Measurements from ENCODE around the gene MRPL45. TPM values are rescaled to one million over a fixed set of nuclear protein-coding genes. Genes with fewer than 3 reads are reported as not detected.

The MRPL45 gene
- total and polyA plus RNA-seq, 2 of the 13 experiments (the other 11 are each of a cell fraction or from before 2014, with no cell fraction given), result 89.5 to 157 TPM

DNA sequence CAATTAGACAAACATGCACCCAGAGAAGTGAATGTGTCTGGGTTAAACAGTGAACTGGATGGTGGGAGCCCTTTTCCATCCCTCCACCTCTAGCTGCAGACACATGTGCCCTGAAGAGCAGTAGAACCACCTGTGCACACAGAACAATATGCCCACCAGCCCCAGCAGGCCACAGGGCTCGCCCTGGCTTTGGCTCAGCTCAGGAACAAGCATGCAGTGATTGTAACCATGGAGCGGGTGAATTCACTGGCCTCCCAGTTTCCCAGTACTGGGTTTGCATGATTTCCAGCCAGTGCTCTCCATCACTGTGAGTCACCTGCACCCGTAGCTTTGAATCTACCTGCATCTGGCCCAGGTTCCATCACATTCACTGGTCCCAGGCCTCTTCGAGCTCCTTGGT is 41.6 kb downstream of the MRPL45 start:
- Histone ChIP-seq H3K4me1 (ENCODE audit: insufficient read depth, low read length) (peaks cover 6% of the 10 kb centered on the region; the same call in 1 of the 2 replicates), H3K9me3 (ENCODE audit: low read length) (no peaks in the 10 kb centered on the region), H4K20me1 (ENCODE audit: insufficient read depth, low read length) (no peaks in the 10 kb centered on the region), H3K9ac (ENCODE audit: insufficient read depth, low read depth, low read length) (no peak overlapping the region), H3K79me2 (ENCODE audit: insufficient read depth, low read length) (no peaks in the 10 kb centered on the region), H2AFZ (ENCODE audit: low read length) (no peak overlapping the region), H3K36me3 (replicated peaks in 1 of 2; ENCODE audit: control insufficient read depth in 1 of 2, insufficient read depth in 2 of 2, low read length in 2 of 2) (no peaks in the 10 kb centered on the region), H3K27ac (ENCODE audit: extremely low read length, insufficient read depth, low read length) (no peak overlapping the region), H3K27me3 (ENCODE audit: control insufficient read depth in 1 of 2, insufficient read depth in 2 of 2, low read length in 2 of 2) (peaks cover 12 to 50% of the 10 kb centered on the region in 2 experiments; a peak in 4 of 5 replicates), H3K4me3 (replicated peaks in 1 of 3; ENCODE audit: insufficient read depth in 1 of 3, low read depth in 2 of 3, low read length in 3 of 3) (no peak overlapping the region), H3K4me2 (ENCODE audit: low read depth, low read length) (no peak overlapping the region)
- in situ Hi-C loops (cut with HindIII; ENCODE audit: extremely low pct_ligation_motif_present, low pct_unique_long_range_greater_than_20kb), result loop anchor here (5.0 kb wide), 1 partner anchor 154 kb away; no protein-coding TSS in a partner anchor
- 23% methylated on average over 4 of the region's 4 CpGs for WGBS (ENCODE audit: low lambda C conversion rate)
- intact Hi-C loops (cut with micrococcal nuclease; ENCODE audit: unreplicated experiment), result no loop called here
- ChIA-PET CTCF (ENCODE audit: low intra/inter-chr PET ratio, low total read pairs) (no interaction called here), POLR2A (interaction anchor here (1.1 to 1.5 kb wide), 2 partner anchors 10 to 76 kb away, joined by 3 to 5 read pairs; no protein-coding TSS in a partner anchor)
- ATAC-seq (no peak), DNase-seq (ENCODE audit: low spot score) (no peak), FAIRE-seq (no peak)
- no TSS peak for BruUV-seq (replicated peaks)
- TF ChIP-seq SOX13 (IDR thresholded peaks at IDR 0.05), result no peak
- TF ChIP-seq SOX13 (CRISPR knock-in tag; conservative IDR thresholded peaks at IDR 0.05 in 1 of 2, IDR thresholded peaks at IDR 0.05 in 1 of 2), result no peak
- TF ChIP-seq, protein P1, sequence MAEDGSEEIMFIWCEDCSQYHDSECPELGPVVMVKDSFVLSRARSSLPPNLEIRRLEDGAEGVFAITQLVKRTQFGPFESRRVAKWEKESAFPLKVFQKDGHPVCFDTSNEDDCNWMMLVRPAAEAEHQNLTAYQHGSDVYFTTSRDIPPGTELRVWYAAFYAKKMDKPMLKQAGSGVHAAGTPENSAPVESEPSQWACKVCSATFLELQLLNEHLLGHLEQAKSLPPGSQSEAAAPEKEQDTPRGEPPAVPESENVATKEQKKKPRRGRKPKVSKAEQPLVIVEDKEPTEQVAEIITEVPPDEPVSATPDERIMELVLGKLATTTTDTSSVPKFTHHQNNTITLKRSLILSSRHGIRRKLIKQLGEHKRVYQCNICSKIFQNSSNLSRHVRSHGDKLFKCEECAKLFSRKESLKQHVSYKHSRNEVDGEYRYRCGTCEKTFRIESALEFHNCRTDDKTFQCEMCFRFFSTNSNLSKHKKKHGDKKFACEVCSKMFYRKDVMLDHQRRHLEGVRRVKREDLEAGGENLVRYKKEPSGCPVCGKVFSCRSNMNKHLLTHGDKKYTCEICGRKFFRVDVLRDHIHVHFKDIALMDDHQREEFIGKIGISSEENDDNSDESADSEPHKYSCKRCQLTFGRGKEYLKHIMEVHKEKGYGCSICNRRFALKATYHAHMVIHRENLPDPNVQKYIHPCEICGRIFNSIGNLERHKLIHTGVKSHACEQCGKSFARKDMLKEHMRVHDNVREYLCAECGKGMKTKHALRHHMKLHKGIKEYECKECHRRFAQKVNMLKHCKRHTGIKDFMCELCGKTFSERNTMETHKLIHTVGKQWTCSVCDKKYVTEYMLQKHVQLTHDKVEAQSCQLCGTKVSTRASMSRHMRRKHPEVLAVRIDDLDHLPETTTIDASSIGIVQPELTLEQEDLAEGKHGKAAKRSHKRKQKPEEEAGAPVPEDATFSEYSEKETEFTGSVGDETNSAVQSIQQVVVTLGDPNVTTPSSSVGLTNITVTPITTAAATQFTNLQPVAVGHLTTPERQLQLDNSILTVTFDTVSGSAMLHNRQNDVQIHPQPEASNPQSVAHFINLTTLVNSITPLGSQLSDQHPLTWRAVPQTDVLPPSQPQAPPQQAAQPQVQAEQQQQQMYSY (CRISPR knock-in tag; IDR thresholded peaks at IDR 0.05), result no peak
- no peak for TF ChIP-seq ZNF550 (CRISPR knock-in tag; IDR thresholded peaks at IDR 0.05; ENCODE audit: borderline replicate concordance)
- TF ChIP-seq, protein P2, sequence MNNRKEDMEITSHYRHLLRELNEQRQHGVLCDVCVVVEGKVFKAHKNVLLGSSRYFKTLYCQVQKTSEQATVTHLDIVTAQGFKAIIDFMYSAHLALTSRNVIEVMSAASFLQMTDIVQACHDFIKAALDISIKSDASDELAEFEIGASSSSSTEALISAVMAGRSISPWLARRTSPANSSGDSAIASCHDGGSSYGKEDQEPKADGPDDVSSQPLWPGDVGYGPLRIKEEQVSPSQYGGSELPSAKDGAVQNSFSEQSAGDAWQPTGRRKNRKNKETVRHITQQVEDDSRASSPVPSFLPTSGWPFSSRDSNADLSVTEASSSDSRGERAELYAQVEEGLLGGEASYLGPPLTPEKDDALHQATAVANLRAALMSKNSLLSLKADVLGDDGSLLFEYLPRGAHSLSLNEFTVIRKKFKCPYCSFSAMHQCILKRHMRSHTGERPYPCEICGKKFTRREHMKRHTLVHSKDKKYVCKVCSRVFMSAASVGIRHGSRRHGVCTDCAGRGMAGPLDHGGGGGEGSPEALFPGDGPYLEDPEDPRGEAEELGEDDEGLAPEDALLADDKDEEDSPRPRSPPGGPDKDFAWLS (CRISPR knock-in tag; IDR thresholded peaks at IDR 0.05; ENCODE audit: borderline replicate concordance), result no peak
- TF ChIP-seq ATAD3A (CRISPR knock-in tag; IDR thresholded peaks at IDR 0.05), result no peak
- TF ChIP-seq, protein P3, sequence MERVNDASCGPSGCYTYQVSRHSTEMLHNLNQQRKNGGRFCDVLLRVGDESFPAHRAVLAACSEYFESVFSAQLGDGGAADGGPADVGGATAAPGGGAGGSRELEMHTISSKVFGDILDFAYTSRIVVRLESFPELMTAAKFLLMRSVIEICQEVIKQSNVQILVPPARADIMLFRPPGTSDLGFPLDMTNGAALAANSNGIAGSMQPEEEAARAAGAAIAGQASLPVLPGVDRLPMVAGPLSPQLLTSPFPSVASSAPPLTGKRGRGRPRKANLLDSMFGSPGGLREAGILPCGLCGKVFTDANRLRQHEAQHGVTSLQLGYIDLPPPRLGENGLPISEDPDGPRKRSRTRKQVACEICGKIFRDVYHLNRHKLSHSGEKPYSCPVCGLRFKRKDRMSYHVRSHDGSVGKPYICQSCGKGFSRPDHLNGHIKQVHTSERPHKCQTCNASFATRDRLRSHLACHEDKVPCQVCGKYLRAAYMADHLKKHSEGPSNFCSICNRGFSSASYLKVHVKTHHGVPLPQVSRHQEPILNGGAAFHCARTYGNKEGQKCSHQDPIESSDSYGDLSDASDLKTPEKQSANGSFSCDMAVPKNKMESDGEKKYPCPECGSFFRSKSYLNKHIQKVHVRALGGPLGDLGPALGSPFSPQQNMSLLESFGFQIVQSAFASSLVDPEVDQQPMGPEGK (CRISPR knock-in tag; IDR thresholded peaks at IDR 0.05), result no peak
- TF ChIP-seq, protein P4, sequence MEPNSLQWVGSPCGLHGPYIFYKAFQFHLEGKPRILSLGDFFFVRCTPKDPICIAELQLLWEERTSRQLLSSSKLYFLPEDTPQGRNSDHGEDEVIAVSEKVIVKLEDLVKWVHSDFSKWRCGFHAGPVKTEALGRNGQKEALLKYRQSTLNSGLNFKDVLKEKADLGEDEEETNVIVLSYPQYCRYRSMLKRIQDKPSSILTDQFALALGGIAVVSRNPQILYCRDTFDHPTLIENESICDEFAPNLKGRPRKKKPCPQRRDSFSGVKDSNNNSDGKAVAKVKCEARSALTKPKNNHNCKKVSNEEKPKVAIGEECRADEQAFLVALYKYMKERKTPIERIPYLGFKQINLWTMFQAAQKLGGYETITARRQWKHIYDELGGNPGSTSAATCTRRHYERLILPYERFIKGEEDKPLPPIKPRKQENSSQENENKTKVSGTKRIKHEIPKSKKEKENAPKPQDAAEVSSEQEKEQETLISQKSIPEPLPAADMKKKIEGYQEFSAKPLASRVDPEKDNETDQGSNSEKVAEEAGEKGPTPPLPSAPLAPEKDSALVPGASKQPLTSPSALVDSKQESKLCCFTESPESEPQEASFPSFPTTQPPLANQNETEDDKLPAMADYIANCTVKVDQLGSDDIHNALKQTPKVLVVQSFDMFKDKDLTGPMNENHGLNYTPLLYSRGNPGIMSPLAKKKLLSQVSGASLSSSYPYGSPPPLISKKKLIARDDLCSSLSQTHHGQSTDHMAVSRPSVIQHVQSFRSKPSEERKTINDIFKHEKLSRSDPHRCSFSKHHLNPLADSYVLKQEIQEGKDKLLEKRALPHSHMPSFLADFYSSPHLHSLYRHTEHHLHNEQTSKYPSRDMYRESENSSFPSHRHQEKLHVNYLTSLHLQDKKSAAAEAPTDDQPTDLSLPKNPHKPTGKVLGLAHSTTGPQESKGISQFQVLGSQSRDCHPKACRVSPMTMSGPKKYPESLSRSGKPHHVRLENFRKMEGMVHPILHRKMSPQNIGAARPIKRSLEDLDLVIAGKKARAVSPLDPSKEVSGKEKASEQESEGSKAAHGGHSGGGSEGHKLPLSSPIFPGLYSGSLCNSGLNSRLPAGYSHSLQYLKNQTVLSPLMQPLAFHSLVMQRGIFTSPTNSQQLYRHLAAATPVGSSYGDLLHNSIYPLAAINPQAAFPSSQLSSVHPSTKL (CRISPR knock-in tag; IDR thresholded peaks at IDR 0.05), result no peak
- TF ChIP-seq ZFP90 (CRISPR knock-in tag; IDR thresholded peaks at IDR 0.05; ENCODE audit: borderline replicate concordance), result no peak
- TF ChIP-seq, protein P5, sequence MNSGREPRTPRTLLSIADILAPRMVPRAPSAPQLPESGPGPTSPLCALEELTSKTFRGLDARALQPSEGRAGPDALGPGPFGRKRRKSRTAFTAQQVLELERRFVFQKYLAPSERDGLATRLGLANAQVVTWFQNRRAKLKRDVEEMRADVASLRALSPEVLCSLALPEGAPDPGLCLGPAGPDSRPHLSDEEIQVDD (CRISPR knock-in tag; IDR thresholded peaks at IDR 0.05; ENCODE audit: borderline replicate concordance), result no peak
